ENCODE measurements around the gene GLRX5.

- no peak for TF ChIP-seq CTCF (IDR thresholded peaks at IDR 0.05)
- TF ChIP-seq POLR2A (IDR thresholded peaks at IDR 0.05), result no peak
Observed at GRCh38 chr14:95544588-95544987, 9.7 kb downstream of the GLRX5 start.

All from uterus (tissue), 2 donors.